HG03025 (cell line): ENCODE results near the gene SKAP2.
A peak's percentile ranks its signal among the peaks of the same experiment; 100 is the strongest.

Source experiments
- ATAC-seq: cut with Tn5 transposase; IDR thresholded peaks from one replicate; pipeline ENCODE4 v1.9.1; 2021; ENCODE audit warnings: mild to moderate bottlenecking, moderate library complexity; ENCODE audit not compliant: unreplicated experiment, low FRiP score

The SKAP2 gene, protein sequence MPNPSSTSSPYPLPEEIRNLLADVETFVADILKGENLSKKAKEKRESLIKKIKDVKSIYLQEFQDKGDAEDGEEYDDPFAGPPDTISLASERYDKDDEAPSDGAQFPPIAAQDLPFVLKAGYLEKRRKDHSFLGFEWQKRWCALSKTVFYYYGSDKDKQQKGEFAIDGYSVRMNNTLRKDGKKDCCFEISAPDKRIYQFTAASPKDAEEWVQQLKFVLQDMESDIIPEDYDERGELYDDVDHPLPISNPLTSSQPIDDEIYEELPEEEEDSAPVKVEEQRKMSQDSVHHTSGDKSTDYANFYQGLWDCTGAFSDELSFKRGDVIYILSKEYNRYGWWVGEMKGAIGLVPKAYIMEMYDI

DNA sequence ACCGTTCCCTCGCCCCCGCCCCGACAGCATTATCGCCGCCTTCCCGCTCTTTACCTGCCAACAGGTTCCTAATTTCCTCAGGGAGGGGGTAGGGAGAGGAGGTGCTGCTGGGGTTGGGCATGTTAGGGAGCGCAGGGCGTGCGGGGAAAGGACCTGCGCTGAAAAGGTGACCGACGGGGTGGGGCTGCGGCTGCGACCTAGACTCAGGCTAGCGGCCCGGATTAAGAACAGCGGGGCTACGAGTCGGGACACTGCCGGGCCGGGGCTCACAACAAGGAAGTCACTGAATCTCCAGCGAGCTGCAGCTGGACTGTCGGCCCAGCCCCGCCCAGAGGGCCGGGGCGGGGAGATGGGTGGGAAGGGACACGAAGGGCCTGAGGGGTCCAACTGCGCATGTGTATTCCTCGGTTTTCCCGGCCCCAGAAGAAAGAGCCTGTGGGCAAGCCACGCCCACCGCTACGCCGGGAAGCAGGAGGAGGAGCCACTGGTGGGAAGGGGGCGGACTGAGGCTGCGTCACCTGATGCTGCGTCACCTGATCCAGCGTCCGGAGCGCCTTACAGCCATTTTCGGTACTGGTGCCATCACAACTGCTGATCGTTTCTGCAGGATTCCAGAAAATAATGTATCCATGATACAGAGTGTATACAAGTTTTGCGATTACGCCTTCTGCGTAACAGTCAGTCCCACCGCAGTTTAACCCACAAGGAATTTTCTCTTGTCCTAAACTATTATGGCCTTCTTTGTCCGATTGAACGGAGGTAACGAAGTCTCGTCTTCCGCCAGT is at the start of gene SKAP2:
SKAP2 (minus strand) TSS at position 282 of the 785 bp plus-strand sequence; CDS start at position 121, 161 bp downstream.
- peak; percentile 95 for ATAC-seq

DNA sequence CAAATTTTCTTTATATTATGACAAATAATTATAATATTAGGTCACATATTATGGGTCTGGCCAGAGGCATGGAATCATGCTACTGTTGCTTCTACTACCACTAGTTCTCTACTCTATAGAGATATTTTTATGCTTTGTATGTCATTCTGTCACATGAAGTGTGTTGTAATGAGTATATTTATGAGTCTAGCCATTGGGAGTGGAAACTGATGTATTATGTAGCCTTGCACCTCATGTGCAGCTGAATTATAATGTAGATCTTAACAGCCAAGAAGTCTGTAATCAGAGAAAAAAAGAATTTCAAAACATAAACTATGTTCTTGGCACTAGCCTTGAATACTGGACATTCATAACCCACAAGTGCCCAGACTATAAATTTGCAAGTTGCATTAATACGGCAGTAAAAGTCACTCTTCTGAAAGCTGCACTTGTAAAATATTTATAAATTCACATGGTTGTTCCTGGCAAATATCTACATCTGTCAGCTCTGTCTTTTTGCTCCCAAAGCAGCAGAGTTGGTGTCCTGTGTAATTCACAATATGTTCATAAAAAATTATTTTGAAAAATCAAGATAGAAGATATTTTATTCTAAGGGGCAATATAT is 48.6 kb upstream of the SKAP2 start:
- ATAC-seq: no peak

GRCh38 chr7:26912338-26912737 is 47.9 kb upstream of the SKAP2 start:
- no peak for ATAC-seq

GRCh38 chr7:26910221-26910620 is 45.8 kb upstream of the SKAP2 start:
- ATAC-seq: no peak

DNA sequence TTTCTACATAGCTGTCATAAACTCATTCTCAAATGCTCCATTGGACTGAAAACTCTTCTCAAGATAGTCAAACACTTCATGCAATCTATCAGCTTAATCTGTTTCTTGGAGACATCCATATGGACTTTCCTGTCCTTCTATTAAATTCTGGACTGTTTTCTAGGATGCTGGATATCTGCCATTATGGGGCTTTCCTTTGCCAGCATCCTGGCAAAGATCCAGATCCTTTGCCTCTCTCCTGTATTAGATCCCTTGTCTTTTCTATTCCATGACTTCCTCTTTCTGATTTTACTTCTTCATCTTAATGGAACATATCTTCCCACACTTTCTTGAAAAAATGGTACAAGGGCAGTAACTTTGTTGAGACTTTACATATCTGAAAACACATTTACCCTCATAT is 35.9 kb upstream of the SKAP2 start:
- no peak for ATAC-seq

- no peak for ATAC-seq
These were observed 35.1 kb upstream of the SKAP2 start for GRCh38 chr7:26899519-26899918.

GRCh38 chr7:26898891-26899290 is 34.5 kb upstream of the SKAP2 start:
- ATAC-seq: no peak

DNA sequence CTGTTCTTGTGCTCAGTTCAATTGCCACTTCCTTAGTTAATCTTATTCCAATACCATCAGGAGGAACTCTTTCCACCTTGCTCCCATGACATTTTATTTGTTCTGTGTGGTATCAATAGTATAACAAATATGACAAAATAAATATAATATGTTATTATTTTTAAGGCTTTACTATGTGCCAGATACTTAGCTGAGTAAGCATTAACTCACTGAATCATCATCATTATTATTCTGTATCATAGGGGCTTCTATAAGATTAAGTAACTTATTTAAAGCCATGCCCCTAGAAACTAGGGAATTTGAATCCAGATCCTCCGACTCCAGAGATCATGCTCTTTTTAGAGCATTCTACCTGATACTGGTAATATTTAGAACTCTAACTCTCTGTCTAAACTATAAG is 33.5 kb upstream of the SKAP2 start:
- no peak for ATAC-seq

DNA sequence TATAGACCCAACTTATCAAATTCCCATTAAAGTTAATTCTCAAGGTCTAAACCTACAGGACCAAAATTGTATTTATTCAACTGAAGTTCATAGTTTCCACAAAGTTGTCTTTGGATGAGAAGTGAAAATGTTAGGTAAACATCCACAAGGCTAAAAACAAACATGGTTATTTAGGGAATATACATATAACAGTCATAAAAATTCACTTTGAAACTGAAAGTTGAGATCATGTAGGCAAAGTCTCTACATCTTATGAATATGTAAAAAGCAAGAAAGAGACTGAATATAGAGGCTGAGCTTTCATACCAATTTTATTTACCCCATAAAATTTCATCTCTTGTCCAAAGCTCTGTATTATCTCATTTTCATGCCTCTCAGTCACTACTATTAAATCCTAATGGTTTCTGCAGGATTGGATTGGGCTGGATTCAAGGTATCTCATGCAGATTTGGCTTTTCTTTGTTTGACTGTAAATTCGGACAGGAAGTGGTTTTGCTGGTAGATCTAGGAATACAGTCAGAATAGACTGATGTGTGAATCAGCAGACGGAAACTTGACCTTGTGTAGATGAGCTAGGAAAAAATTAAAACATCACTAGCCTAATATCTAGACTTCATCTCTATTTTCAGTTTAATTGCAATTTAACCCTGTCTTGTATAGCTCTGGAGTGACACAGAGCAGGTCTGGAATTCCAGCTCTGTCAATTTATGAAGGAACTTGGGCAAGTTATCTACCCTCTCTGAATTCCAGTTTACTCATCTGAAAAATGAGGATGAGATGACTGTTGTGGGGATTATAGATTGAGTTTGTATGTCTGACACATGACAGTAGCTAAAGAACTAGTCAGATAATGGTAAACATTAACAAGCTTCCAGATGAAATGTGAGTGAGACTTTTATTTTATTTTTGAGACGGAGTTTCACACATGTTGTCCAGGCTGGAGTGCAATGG is 27.3 kb upstream of the SKAP2 start:
- no peak for ATAC-seq

- no peak for ATAC-seq
These were observed 16.5 kb upstream of the SKAP2 start for GRCh38 chr7:26880852-26881251.

- no peak for ATAC-seq
These were observed 15.3 kb upstream of the SKAP2 start for GRCh38 chr7:26879671-26880070.

DNA sequence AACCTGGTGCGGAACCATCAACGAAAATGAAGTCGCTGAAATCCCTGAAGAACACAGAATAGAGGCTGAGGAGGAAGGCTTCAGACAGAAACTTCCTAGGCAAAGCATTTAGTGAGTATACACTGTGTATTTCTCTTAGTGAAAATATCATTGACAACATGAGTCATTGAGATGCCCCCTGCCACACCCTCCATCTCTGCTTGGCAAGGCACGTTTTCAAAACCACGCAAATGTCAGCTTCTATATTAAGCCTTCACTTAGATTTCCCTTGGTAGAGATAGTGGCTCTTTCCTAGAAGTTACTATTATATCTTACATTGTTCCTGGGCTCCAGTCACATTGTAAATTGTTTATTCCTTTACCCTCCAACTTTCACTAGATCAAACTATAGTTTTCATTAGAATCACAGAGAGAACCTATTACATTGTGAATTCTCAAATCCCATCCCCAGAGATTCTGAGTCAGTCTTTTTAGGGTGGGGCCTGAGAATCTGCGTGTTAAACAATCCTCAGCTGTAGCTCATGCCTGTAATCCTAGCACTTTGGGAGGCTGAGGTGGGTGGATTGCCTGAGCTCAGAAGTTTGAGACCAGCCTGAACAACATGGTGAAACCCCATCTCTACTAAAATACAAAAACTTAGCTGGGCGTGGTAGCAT is 4.6 kb upstream of the SKAP2 start:
- no peak for ATAC-seq

- peak; percentile 43 for ATAC-seq
These were observed 651 bp upstream of the SKAP2 start for GRCh38 chr7:26865094-26865388.

DNA sequence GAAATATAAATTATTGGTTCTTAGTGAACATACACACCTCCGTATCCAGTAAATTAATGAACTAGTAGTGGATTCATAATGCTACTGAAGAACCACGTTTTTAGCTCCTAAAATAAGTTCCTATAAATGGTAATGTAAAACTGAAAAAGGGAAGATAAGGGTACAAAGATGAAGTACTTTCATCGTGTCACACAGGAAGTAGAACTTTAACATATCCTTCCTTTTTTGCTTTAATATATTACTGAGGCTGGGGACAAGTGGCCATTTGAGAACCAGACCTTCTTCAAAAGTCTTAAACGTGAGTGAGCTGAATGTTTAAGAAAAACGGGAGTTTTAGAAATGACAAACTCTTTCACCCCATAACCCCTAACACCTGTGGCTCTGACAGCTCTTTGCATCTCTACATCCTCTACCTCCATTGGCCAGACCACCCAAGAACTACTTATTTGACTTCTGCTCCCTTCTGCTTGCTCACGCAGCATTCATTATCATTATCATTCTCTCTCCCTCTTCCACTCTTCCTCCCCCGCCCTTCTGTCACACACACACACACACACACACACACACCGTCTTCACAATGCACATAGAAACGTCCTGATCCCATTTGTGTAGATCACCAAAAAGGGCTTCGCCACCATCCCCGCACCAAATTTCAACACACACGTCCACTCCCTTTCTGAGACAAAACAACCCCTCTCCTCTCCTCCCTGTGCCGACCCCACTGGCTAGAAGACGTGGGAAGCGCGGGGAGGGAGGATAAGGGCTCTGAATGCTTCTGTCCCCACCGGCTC is 677 bp downstream of the SKAP2 start:
- ATAC-seq: no peak

DNA sequence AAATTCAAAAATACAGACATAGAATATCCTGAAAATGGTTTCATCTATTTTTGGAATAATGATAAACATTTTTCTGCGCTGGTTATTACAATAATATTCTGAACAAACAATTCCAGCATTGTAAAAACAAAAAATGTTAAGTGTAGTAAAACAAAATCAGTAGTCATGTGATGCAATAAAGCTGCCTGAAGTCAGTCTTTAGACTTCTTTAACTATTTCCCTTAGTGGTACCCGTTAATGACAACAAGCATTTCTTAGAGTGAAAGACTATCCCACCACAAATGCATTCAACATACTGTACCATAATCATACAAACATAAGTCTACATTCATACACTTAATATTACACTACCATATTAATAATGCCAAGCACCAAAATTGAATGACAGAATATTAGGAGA is 1.6 kb downstream of the SKAP2 start:
- no peak for ATAC-seq

GRCh38 chr7:26861050-26861449 is 3.3 kb downstream of the SKAP2 start:
- ATAC-seq: no peak

DNA sequence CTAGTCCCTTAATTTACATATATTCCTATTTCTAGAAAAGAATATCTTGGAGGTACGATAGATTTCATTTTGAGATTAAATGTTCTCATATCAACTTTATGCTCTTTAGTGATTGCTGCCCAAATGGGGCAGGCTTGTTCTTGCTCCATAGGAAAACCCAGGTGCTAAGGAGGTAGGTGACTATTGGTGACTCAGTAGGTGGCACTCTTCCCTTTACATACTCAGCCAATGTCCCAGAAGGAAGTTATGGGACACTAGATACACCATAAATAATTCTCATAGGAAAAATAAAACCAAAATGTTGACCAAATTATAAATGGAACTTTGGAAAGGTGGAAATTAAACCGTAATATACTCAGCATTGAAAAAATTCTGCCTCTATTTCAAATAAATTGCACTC is 4.0 kb downstream of the SKAP2 start:
- no peak for ATAC-seq

DNA sequence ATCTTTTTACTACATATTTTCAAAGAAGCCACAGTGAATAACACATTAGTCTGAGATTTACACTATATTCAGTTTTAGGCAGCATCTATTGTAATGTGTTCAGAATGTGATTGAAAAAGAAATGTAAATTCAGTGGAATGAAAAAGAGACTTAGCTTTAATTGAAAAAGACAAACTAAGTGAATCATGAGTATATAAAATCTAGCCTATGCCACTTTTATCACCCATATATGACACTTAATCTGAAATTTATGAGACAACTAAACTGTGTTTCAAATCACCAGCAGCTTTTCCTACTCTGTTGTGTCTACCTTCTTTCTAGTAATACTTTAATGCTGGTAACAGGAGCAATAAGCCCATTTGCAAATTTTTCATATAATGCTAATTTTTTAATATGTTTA is 4.7 kb downstream of the SKAP2 start:
- ATAC-seq: no peak

- ATAC-seq: no peak
These were observed 5.7 kb downstream of the SKAP2 start for GRCh38 chr7:26858735-26859134.
